Smooth muscle cell of trachea (primary cell): ENCODE data around the gene GPR17. TPM values are rescaled to one million over a fixed set of nuclear protein-coding genes. Genes with fewer than 3 reads are reported as not detected.

ENCODE experiments used
- total RNA-seq: library from RNA; depleted of rRNA; stranded (reverse); fragments of >200 nt; gene quantifications from 2 replicates; pipeline ENCODE4 v1.2.1, GENCODE V29; 2014

GPR17 gene
- total RNA-seq: not detected in 2 replicates

GRCh38 chr2:127645395-127646291 lies at the start of gene GPR17:
GPR17 (plus strand) TSS chr2:127646153; CDS start chr2:127650736, 4,583 bp downstream.

GRCh38 chr2:127675331-127676261 lies 29.6 kb downstream of the GPR17 start, which contains the start of gene LIMS2:
LIMS2 (minus strand) TSS chr2:127675530; CDS start chr2:127675024, 506 bp downstream.

GRCh38 chr2:127701193-127701650 lies 55.3 kb downstream of the GPR17 start, which contains the start of gene SFT2D3:
SFT2D3 (plus strand) TSS chr2:127701497; CDS start chr2:127701529, 32 bp downstream.

Other genes with a start within 250 kb of the GPR17 start
- gene PROC, start 227.7 kb upstream of the GPR17 start, total RNA-seq: not detected in 2 replicates
- gene IWS1, start 119.7 kb upstream of the GPR17 start, total RNA-seq: 34.2 and 43.0 TPM in 2 replicates
- under 0.01 TPM in 1 of 2 replicates, not detected in the other for gene MYO7B, start 110.5 kb upstream of the GPR17 start, total RNA-seq
- 0.44 and 2.3 TPM in 2 replicates for gene LIMS2, start 29.4 kb downstream of the GPR17 start, total RNA-seq
- gene SFT2D3, start 55.3 kb downstream of the GPR17 start, total RNA-seq: 5.2 and 6.6 TPM in 2 replicates
- gene WDR33, start 165.0 kb downstream of the GPR17 start, total RNA-seq: 27.3 and 32.4 TPM in 2 replicates
- gene POLR2D, start 212.0 kb downstream of the GPR17 start, total RNA-seq: 18.2 and 18.5 TPM in 2 replicates
- 10.2 and 12.9 TPM in 2 replicates for gene AMMECR1L, start 239.8 kb downstream of the GPR17 start, total RNA-seq